ENCODE data around the gene IL17RD.

IL17RD gene

DNA sequence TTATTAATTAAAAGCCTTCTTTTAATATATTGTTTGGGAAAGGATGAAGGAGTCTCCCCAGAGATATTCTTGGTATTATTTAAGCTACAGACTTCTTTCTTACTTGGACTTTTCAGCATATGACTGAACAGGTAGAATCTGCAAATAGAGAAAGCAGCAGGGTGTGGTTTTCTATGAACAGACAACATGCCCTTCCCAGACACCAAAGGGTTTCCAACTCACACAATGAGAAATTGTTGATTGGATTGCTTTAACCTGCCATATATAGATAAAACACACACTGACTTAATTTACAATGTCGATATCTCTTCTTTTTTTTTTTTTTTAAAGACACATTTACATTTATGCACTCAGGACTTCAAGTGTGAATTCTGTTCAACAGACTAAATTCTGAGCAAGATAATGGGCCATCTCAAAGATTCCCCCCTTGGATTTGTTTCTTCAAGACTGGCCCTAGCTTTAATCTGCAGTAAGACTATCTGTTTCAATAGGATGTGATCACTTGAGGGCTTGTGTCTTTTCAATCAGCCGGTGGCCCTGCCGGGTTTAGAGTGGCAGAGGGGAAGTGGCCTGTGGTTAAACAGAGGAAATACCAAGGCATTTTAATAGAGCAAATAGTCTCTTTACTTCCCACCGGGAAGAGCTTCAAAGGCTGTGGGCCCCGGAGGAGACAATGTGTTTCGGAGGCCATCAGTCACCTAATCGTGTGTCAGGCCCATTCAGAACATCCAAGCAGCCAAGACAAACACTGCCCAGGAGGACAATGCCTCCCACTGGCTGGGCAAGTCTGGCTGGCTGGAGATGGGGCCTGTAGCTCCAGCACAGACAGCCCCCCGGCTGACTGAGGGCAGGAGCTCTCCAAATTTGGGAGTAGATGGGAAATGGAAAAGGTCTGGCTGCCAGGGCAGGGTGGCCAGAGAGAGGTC is 6.1 kb downstream of the IL17RD start:
- no peak for DNase-seq

DNA sequence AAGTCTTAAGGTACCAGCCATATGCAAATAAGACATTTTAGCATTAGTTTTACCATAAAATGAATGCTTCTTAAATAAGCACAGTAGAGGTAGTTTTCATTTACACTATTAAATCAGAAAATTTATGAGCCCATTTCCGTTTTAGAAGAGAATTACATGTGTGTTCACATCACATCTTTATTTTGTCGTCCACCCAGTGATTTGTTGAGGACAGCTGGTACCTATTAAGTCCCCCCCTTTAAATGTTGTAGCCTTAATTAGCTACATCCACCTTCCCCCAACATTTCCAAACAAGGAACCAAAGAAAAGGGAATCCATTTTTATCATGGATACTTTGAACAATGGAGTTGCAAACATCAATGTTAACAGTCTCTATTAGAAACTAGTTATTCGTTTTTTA is 6.8 kb downstream of the IL17RD start:
- no peak for DNase-seq

DNA sequence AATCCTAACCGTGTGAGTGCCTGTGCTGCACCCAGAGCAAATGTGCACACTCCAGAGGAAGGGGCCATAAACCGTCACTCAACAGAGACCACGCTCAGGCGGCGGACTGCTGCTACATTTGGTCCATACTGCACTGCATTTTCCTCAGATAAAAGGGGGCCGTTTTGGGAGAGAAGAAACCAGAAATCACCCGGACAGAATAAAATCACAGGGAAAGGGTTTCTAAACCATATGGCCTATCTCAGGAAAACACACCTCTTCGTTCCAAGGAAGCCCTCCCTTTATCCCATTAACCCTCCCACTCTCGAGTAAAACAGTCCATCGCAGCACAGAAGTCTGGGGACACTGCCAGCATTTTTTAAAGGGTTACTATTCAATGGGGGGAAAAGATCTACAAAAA is 7.6 kb downstream of the IL17RD start:
- no peak for DNase-seq

DNA sequence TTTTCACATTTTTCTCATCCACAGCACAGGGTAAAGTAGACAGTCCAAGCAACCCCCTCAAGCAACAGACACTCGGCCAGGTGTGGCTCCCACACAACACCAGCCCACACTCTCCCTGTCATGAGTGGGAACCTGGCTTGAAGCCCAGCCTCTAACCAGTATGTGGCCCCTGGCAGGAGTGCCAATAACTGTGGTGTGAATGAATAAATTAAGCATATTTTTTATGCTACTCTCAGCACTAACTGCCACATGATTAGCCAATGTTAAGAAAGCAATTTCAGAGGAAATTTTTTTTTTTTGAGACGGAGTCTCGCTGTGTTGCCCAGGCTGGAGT is 9.9 kb downstream of the IL17RD start:
- DNase-seq: no peak

DNA sequence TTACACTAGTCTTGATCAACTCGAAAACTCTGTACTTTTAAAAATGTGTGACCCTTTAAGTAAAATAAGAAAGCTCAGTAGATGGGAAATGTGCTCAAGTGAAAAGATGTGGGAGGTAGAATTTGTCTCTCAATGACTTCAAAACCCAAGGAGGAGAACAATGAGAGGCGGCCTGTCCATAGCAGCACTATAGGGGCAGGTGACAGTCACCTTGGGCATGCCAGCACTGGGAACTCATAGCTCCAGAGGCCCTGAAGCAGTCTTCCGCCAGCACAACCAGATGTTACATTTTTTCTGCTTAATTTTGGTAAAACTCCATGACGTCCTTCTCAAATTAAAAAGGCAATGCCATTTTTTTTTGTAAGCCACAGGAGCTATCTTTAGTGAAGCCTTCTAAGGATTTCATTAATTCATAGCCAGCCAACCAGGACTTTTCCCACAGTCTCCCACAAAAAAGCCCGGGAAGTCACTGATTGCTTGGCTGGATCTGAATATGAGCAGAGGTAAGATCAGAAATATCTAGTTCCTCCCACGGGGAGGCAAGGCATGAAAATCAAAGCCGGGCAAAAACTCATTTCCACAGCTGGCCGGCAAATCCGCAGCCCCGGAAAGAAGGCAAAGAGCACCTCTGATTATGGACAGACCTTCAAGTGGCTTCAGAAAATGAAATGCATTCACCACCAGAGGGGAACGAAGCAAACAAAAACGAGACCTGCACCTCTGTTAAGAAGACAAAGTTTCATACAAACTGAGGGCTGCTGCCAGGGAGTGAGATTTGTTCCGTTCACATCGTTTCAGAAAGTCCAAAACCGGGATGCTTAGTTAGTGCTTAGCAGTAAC is 10.5 kb downstream of the IL17RD start:
- no peak for DNase-seq

DNA sequence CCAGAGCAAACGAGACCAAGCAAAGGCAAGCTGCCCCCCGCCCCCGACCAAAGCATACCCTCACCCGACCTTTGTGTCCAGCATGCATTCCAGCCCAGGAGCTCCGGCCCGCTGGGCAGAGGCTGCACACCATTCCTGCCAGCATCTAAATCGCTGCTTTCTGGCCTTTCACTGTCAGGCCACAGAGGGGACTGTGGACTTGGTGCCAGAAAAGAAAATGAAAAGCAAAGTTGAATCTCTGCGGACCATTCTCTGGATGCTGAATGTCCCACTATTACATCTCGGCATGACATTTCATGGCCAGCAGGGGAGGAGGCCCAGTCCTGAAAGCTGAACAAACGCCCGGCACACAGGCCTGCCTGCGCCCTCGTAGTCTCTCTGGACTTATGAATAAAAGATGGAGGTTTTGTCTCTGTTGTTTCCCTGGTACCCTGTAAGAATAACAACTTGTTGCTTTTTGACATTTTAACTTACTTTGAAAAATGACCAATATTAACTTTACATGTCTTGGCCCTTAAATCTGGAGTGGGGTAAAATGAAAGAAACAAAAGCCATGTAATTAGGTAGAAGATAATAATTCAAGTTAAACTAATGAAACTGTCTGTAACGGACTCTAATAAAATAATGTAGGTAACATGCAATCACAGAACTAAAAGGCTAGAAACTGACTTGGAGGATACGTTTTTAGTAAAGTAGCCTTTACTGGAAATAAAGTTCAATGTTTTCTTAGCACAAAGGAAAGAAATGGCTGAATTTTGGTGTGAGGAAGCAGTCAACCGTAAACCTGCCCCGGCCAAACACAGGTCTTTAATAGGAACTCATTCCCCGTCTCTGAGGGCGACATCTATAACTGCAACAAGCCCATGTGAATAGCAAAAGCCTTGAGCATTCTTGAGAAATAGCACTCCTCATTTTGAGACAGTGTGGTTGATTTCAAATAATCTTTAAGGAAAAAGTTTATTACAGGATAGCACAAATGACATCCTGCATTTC is 12.7 kb downstream of the IL17RD start:
- no peak for DNase-seq

DNA sequence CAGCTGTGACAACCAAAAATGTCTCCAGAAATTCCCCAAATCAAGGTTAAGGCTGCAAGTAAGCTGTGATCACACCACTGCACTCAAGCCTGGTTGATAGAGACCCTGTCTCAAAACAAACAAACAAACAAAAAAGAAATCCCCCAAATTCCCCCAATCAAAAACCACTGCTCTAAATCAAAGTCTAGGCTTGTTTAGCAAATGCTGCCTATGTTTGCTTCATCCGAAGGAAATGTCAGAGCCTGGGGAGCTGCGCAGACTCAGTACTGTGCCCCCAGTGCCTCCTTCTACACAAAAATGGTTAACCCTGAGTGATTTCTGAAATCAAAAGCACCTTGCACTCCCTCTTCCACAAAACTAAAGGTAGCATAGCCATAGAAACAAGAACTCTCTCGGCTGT is 13.4 kb downstream of the IL17RD start:
- no peak for DNase-seq

DNA sequence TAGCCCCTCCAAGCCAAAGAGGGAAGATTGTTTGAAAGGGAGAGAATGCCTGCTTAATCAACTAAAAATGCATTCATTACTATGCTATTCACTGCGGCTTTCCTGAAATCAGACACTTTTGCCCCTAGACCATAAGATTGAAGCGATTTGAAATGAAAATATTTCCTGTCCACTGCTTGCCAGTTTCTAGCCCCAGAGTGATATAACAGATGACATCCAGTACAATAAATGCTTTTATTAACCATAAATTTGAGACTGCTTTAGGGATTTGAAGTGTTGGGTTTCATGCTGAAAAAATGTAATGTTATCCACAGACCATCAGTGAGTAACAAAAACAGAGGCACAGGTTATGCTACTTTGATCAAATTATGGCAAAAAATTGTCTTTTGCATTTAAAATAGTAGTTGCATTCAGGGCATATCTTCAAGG is 14.1 kb downstream of the IL17RD start:
- no peak for DNase-seq

DNA sequence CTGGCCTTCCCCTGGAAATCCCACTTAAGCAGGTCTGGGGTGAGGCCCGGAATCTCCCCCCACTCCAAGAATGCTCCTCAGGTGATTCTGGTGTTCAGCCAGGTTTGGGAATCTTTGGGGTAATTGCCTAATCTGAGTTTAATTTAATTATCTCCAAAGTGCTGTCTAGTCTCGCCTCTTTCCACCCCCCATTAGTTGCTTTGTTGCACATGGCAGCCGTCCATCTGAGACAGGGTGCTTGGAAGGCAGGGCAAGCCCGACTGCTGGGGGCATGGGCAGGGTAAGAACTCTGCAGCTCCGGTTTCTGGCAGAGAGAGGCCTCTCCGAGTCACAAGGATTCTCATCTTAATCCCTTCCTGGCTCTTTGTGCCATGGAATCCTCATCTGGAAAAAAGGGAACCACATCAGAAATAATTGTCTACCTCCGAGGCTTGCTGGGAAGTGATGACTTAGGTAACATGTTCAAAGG is 15.0 kb downstream of the IL17RD start:
- no peak for DNase-seq

DNA sequence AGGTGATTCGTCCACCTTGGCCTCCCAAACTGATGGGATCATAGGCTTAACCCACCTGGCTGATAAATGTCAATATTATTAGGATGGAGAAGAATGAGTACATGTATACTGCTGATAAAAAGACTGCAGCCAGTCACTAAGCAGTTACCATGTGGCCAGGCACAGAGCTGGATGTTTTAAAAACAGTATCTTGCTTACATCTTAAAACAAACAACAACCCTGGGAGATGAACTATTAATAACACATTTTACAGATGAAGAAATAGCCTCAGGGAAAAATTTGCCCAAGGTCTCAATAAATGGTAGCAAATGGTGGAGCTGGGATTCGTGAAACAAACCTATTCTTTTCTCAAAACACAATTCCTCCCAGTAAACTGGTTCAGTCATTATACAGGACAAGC is 18.1 kb downstream of the IL17RD start:
- DNase-seq: no peak

DNA sequence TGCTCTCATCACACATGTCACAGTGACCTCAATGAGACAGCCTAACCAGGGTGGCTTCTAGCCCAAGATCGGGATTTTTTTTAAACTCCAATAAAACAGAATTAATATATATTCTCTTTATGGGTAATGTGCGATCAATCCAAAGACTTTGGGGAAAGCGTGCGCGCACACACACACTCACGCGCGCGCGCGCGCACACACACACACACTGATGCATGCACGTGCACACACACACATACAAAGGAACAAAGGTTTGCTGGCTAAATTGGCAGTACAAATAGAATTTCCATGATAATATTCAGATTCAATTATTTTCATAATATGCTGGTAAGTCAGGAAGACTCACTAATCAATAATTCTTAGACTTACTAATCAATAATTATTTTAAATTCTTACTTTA is 19.3 kb downstream of the IL17RD start:
- no peak for DNase-seq

DNA sequence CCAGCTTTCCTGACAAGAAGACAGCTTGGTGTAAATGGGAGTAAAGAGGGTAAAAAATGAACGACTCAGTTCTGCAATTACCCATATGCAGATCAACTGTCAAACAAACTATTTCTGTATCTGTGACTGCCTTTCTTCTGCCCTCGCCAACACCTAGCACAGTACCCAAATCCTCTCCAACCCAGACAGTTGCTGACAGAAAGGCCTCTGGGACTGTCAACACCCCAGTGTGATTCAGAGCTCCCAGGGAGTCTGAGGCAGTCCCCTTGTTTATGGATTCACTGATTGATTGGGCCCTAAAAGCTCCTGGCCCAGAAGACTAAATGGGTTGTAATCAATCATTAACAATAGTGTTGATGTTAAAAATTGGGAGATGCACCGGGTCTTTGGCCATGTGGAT is 20.2 kb downstream of the IL17RD start:
- no peak for DNase-seq

DNA sequence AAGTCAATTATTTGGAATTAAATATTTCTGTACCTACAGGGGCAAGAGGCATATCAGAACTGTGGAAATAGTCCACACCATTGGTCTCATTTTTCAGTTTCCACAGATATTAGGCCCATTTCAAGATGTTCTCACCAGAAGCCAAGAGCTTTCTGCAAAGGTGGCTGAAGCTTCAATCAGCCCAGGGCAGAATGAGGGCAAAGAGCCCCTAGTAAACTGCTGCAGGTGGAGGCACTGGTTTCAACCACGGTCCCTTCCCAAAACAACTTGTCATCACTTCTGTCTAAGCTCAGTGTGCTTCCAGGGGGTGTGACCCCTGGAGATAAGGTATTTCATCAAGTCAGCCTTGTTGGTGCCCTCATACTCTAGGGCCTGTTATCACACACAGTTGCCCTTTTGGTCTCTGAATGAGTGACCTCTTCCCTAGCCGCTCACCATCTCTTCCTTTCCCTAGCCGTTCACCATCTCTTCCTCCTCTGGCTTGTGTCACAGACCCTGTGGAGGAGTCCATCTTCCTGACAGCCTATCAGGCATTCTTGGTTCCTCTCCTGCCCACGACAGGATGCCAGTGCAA is 21.2 kb downstream of the IL17RD start:
- DNase-seq: no peak

DNA sequence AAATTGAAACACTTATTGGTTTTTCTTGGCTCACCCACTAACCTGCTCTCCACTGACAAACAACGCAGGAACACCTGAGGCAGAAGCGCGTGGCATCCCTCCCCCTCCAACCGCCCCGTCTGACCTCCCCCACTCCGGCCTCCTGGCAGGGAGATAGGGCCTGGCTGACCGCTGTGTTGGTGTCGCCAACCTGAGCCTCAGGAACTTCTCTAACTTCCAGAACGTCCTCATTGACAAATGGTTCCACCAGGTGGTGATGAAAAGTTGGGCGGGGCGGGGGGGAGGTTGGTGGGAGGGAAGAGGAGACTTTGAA is 22.8 kb downstream of the IL17RD start:
- no peak for DNase-seq

DNA sequence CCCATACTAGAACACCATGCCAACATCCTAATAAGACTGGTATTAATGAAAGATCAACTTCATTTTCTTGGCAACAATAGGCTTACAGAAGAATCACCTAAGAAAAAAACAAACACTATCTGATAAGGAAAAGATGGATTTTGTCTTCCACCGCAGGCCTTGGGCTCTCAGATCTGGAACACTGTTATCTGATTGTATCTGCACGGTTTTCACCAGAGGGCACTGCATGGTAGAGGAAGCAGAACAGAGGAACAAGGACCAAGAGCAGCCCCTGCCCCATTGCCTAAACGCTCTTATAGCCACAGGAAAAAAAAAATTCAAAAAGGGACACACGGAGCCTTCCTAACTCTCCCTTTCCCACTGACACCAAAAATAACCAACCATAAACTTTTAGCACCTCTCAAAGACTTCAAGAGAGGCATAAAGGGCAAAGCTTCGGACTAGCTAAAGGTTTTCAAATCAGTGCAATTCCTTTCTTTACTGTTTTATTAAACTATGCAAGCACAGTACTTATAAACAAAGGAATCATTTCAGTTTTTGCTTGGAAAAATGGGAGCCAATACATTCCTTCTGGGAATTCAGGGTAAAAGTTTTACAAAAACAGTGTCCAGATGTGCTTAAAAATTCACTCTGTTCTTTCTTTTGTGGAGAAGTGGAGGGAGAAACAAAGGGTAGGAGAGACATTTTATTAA is 23.3 kb downstream of the IL17RD start:
- DNase-seq: no peak

DNA sequence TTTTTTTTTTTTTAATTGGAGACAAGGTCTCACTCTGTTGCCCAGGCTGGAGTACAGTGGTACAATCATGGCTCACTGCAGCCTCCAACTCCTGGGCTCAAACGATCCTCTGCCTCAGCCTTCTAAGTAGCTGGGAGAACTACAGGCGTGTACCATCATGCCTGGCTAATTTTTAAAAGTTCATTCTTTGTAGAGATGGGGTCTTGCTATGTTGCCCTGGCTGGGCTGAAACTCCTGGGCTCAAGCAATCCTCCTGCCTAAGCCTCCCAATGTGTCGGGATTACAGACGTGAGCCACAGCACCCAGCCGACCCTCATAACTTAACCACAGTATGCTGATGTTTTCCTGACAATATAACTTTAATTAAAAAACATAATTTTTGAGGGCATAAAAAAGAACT is 24.3 kb downstream of the IL17RD start:
- no peak for DNase-seq

DNA sequence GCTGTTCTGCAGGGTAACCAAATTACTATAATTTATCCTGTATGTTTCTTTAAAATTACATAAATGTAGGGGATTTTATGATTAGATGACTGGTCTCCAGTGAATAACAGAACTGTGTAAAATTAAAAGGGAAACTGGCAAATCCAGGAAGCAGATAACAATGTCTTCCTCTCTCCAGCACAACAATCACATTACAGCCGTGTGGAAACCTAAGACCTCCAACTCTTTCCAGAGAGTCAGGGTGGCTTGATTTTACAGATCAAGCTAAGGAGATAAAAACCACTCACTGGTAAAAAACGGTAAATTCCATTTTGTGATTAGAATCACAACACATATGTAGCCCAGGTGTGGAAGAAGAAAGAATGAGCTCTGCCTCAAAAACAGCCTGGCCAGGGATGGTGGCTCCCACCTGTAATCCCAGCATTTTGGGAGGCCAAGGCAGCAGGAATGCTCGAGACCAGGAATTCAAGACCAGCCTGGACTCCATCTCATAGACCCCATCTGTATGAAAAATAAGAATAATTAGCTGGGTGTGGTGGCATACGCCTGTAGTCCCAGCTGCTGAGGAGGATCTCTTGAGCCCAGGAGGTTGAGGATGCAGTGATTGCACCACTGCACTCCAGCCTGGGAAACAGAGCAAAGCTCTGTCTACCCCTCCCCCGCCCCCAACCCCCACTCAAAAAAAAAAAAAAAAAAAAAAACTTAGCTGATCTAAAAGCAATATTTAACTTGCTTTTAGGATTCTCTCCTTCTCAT is 29.0 kb downstream of the IL17RD start:
- no peak for DNase-seq

DNA sequence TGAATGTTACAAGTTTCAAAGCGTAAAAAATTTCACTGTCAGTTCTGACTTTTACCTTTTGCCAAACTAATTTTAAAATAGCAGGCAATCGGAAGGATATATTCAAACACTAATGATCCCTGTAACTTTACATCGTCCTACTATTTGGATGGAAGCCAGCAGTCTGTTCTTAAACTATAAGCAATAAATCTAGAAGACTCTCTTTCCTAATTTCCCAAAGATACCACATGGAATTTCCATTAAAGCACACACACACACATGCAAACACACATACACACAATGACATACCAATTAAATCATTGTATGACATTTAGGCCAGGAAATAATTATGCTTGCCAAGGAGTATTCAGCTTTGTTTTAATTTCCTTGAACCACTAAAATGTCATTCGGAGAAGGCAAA is 32.0 kb downstream of the IL17RD start:
- no peak for DNase-seq

DNA sequence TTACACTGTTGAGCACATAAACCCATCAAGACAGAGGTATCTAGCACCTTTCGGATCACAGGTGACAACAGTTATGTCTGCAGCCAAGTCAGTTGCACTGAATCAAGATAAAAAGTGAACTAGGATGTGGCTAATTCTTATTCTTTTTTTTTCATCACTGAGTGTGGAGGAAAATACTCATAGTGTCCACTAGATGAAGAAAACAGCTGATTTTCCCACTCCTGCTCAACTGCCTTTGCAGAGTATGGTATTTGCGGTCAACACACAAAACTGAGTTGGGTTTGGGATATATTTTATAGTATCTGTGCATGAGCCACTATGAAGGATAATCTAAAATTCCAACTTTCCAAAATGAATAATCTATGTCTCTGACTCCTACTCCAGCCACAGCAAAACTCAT is 32.5 kb downstream of the IL17RD start:
- DNase-seq: no peak

DNA sequence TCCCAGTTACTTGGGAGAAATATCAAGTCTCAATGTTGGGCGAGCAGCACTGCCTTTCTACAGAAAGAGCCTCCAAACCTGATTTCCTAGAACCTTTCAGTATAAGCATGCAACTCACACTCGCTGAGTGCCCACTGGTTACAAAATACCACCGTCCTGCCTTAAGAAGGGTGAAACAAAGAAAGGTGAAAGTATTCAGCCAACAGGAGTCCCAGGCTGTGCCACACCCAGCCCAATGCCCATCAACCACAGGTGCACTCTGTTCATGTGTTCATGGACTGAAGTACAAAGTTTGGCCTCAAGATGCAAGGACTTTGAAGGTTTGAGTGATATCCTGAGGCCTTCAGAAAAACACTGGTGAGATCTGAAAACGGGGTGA is 34.0 kb downstream of the IL17RD start:
- DNase-seq: no peak

DNA sequence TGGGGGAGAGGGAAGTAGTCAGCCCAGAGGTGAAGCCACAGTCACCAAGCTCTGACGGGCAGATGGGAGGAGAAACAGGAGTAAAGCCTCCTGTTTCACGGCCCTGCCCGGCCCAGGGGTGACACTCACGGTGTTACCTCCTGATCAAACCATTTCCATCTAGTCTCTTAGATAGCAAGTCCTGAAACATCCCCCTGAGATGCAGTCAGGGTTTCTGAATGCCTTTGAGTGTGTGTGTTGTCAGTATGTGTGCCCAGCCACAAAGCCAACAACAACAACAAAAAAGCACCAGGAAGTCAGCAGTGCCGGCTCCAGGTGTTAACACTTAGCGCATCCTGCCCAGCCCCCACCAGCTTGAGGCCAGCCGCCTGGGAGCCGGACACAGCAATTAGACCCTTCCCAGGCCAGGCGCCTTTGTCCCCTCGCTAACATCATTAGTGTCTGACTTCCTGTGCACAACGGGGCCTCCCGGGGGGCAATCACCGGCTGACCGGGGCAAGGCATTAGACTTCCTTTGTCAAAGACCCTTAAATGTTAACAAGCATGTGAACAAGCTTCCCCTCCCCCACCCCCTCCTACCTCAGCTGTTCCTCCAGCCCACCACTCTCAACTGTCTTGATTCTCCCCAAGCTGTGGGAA is 34.5 kb downstream of the IL17RD start:
- no peak for DNase-seq

Measured in NCI-H526 (cell line).